HS-27A (cell line): ENCODE measurements around the gene EPB41L2.

Experiments used
- DNase-seq: peaks from one replicate; pipeline ENCODE4 v3.0.0-alpha.2; 2012; ENCODE audit warnings: low read depth, missing footprints

The EPB41L2 gene

GRCh38 chr6:130863415-130864230, 199.4 kb downstream of the EPB41L2 start:
- DNase-seq = no peak

GRCh38 chr6:130862370-130862769, 200.7 kb downstream of the EPB41L2 start:
- DNase-seq = no peak

GRCh38 chr6:130859161-130859867, 203.7 kb downstream of the EPB41L2 start:
- no peak for DNase-seq

GRCh38 chr6:130858498-130859160, 204.4 kb downstream of the EPB41L2 start:
- no peak for DNase-seq

GRCh38 chr6:130858054-130858453, 205.0 kb downstream of the EPB41L2 start:
- no peak for DNase-seq

- no peak for DNase-seq
Observed at GRCh38 chr6:130853555-130854183, 209.4 kb downstream of the EPB41L2 start.

- DNase-seq = no peak
Observed at GRCh38 chr6:130852844-130853554, 210.0 kb downstream of the EPB41L2 start.

GRCh38 chr6:130851026-130851425, 212.0 kb downstream of the EPB41L2 start:
- no peak for DNase-seq

- no peak for DNase-seq
Observed at GRCh38 chr6:130849594-130849993, 213.5 kb downstream of the EPB41L2 start.

- DNase-seq = no peak
Observed at GRCh38 chr6:130848945-130849344, 214.1 kb downstream of the EPB41L2 start.

GRCh38 chr6:130847001-130847910, 215.8 kb downstream of the EPB41L2 start:
- no peak for DNase-seq

- DNase-seq = no peak
Observed at GRCh38 chr6:130846501-130846900, 216.5 kb downstream of the EPB41L2 start.

- DNase-seq = peak; percentile 41
Observed at GRCh38 chr6:130843575-130844320, 219.3 kb downstream of the EPB41L2 start.

- no peak for DNase-seq
Observed at GRCh38 chr6:130841128-130841728, 221.8 kb downstream of the EPB41L2 start.

- DNase-seq = no peak
Observed at GRCh38 chr6:130840050-130840449, 223.0 kb downstream of the EPB41L2 start.

- no peak for DNase-seq
Observed at GRCh38 chr6:130839379-130839778, 223.7 kb downstream of the EPB41L2 start.

- DNase-seq = no peak
Observed at GRCh38 chr6:130838951-130839350, 224.1 kb downstream of the EPB41L2 start.

GRCh38 chr6:130838250-130838860, 224.7 kb downstream of the EPB41L2 start:
- DNase-seq = no peak

- no peak for DNase-seq
Observed at GRCh38 chr6:130837067-130837466, 226.0 kb downstream of the EPB41L2 start.
